Fibroblast of peridontal ligament (primary cell): ENCODE measurements around the gene MSI2.

Experiments used
- DNase-seq: peaks from one replicate; pipeline ENCODE4 v3.0.0-alpha.2; 2010; ENCODE audit errors: extremely low read depth

MSI2 gene

GRCh38 chr17:57315061-57316015, 59.0 kb downstream of the MSI2 start:
- no peak for DNase-seq

- DNase-seq, result no peak
These were observed 60.0 kb downstream of the MSI2 start for GRCh38 chr17:57316361-57316760.

- no peak for DNase-seq
These were observed 60.8 kb downstream of the MSI2 start for GRCh38 chr17:57317079-57317478.

GRCh38 chr17:57318913-57319312, 62.6 kb downstream of the MSI2 start:
- DNase-seq, result no peak

- no peak for DNase-seq
These were observed 63.5 kb downstream of the MSI2 start for GRCh38 chr17:57319806-57320205.

- DNase-seq, result no peak
These were observed 67.1 kb downstream of the MSI2 start for GRCh38 chr17:57323391-57323790.

GRCh38 chr17:57324060-57324459, 67.7 kb downstream of the MSI2 start:
- no peak for DNase-seq

GRCh38 chr17:57324631-57325030, 68.3 kb downstream of the MSI2 start:
- no peak for DNase-seq

- no peak for DNase-seq
These were observed 70.0 kb downstream of the MSI2 start for GRCh38 chr17:57326336-57326735.

GRCh38 chr17:57326764-57327163, 70.4 kb downstream of the MSI2 start:
- no peak for DNase-seq

GRCh38 chr17:57327176-57327970, 71.0 kb downstream of the MSI2 start:
- no peak for DNase-seq

- no peak for DNase-seq
These were observed 72.0 kb downstream of the MSI2 start for GRCh38 chr17:57328109-57328882.

GRCh38 chr17:57329380-57330214, 73.3 kb downstream of the MSI2 start:
- peak; percentile 17 for DNase-seq

GRCh38 chr17:57330587-57330986, 74.3 kb downstream of the MSI2 start:
- DNase-seq, result no peak

- DNase-seq, result no peak
These were observed 75.1 kb downstream of the MSI2 start for GRCh38 chr17:57331423-57331822.

GRCh38 chr17:57332501-57332900, 76.2 kb downstream of the MSI2 start:
- DNase-seq, result no peak

GRCh38 chr17:57335195-57335792, 79.0 kb downstream of the MSI2 start:
- no peak for DNase-seq

GRCh38 chr17:57337390-57337789, 81.1 kb downstream of the MSI2 start:
- no peak for DNase-seq

- DNase-seq, result no peak
These were observed 82.1 kb downstream of the MSI2 start for GRCh38 chr17:57338257-57338914.
